KMS-11 (cell line): Measurements from ENCODE around the gene ZNF618.

ENCODE experiments used
- H2AFZ ChIP-seq: fragments of 200-600 bp; sonication (generic); 2 replicates; pipeline ENCODE4 v1.6.1; 2016; ENCODE audit warnings: antibody characterized with exemption, mixed run types, low read depth
- H3K27ac ChIP-seq: fragments of 200-600 bp; sonication (generic); 2 replicates; pipeline ENCODE4 v1.6.1; 2016; ENCODE audit warnings: mild to moderate bottlenecking, mixed run types
- H3K27me3 ChIP-seq: fragments of 200-600 bp; sonication (generic); 2 replicates; pipeline ENCODE4 v1.6.1; 2017; ENCODE audit warnings: mild to moderate bottlenecking, low read depth, mixed run types, moderate library complexity; ENCODE audit not compliant: insufficient read depth
- H3K36me3 ChIP-seq: fragments of 200-600 bp; sonication (generic); 2 replicates; pipeline ENCODE4 v1.6.1; 2017; ENCODE audit warnings: mild to moderate bottlenecking, mixed run types; ENCODE audit not compliant: insufficient read depth
- H3K4me1 ChIP-seq: fragments of 200-600 bp; sonication (generic); 2 replicates; pipeline ENCODE4 v1.6.1; 2016; ENCODE audit warnings: mild to moderate bottlenecking, low read depth, mixed run types; ENCODE audit not compliant: poor library complexity, severe bottlenecking
- H3K4me2 ChIP-seq: fragments of 200-600 bp; sonication (generic); 2 replicates; pipeline ENCODE4 v1.7.0; 2016; ENCODE audit warnings: mild to moderate bottlenecking, mixed run types
- H3K4me3 ChIP-seq: fragments of 200-600 bp; sonication (generic); IDR thresholded peaks from 2 replicates; pipeline ENCODE4 v1.6.1; 2017; ENCODE audit warnings: low read depth, low read length, mixed read lengths; ENCODE audit not compliant: insufficient read depth
- H3K79me2 ChIP-seq: fragments of 200-600 bp; sonication (generic); 2 replicates; pipeline ENCODE4 v1.6.1; 2016; ENCODE audit warnings: low read depth, mixed run types; ENCODE audit not compliant: insufficient read depth
- H3K9ac ChIP-seq: fragments of 200-600 bp; sonication (generic); 2 replicates; pipeline ENCODE4 v1.6.1; 2016; ENCODE audit warnings: mild to moderate bottlenecking, mixed run types
- H4K20me1 ChIP-seq: fragments of 200-600 bp; sonication (generic); 2 replicates; pipeline ENCODE4 v1.6.1; 2016; ENCODE audit warnings: mild to moderate bottlenecking, mixed run types; ENCODE audit not compliant: insufficient read depth
- TF ChIP-seq, protein P1 (sequence below): fragments of 200-600 bp; sonication (generic); conservative IDR thresholded peaks from 2 replicates; pipeline ENCODE4 v1.6.1; 2017; ENCODE audit warnings: low read depth, mild to moderate bottlenecking, antibody characterized with exemption, low read length, moderate library complexity, mixed read lengths

Gene ZNF618

DNA sequence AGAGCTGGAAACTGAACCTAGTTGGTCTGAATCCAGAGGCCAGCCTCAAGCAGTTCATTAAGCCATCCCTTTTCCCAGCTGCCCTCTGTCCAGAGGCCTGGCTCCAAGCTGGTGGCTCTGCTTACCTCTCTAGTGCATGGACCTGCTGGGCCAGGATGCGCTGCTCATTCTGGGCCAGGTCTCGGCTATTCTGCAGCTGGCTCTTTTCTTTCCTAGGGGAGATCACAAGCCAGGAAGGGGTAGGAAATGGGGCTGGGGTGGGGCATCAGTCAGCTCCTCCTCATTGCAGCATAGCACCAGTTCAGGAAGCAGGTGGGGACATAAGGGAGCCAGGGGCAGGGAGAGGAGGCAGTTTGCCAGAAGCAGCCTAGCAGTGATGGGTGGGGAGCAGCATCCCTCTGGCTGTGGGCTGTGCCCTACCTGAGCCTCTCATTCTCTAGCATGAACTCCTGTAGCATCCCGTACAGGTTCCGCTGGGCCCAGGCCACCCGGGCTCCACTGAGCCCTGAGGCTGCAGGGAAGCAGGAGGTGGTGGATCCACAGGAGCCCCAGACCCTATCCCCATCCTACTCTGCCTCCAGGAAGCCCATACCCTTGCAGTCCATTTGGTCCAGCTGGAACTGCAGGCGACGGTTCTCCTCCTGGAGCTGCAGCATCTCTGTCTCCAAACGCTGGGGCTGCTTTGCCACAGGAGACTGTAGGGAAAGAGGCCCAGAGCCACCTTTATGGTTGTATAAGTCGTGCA is 217.8 kb downstream of the ZNF618 start:
- no peak overlapping the region for H3K4me2 ChIP-seq
- no peak overlapping the region for H3K27ac ChIP-seq
- no peaks in the 10 kb centered on the region for H3K4me1 ChIP-seq
- no peaks in the 10 kb centered on the region for H3K79me2 ChIP-seq
- H3K27me3 ChIP-seq, result no peaks in the 10 kb centered on the region
- H4K20me1 ChIP-seq, result no peaks in the 10 kb centered on the region
- no peaks in the 10 kb centered on the region for H3K36me3 ChIP-seq
- H3K9ac ChIP-seq, result no peak overlapping the region
- H2AFZ ChIP-seq, result no peak overlapping the region
- TF ChIP-seq, protein P1, sequence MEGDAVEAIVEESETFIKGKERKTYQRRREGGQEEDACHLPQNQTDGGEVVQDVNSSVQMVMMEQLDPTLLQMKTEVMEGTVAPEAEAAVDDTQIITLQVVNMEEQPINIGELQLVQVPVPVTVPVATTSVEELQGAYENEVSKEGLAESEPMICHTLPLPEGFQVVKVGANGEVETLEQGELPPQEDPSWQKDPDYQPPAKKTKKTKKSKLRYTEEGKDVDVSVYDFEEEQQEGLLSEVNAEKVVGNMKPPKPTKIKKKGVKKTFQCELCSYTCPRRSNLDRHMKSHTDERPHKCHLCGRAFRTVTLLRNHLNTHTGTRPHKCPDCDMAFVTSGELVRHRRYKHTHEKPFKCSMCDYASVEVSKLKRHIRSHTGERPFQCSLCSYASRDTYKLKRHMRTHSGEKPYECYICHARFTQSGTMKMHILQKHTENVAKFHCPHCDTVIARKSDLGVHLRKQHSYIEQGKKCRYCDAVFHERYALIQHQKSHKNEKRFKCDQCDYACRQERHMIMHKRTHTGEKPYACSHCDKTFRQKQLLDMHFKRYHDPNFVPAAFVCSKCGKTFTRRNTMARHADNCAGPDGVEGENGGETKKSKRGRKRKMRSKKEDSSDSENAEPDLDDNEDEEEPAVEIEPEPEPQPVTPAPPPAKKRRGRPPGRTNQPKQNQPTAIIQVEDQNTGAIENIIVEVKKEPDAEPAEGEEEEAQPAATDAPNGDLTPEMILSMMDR, result no peak
- no peak overlapping the region for H3K4me3 ChIP-seq

DNA sequence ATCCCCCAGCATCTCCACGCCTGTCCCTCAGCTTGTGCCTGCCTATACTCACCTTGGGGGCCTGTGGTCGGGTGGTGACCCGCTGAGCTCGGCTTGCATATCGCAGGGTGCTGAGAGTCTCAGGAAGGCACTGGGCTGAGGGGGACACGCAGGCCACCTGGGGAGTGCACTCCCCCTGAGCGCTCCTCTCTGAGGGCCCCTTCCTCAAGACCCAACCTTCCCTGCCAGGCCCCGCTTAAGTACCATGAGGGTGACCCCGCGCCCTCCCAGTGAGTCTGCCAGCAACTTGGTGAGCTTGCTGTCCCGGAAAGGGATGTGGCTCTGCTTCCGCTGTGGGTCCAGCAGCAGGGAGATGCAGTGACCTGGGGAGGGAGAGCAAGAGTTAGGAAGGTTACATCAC is 218.9 kb downstream of the ZNF618 start:
- TF ChIP-seq, protein P1, result no peak
- H3K9ac ChIP-seq, result no peak overlapping the region
- no peak overlapping the region for H3K4me3 ChIP-seq
- no peak overlapping the region for H3K27ac ChIP-seq
- no peaks in the 10 kb centered on the region for H3K36me3 ChIP-seq
- H2AFZ ChIP-seq, result no peak overlapping the region
- no peak overlapping the region for H3K4me2 ChIP-seq
- no peaks in the 10 kb centered on the region for H3K27me3 ChIP-seq
- no peaks in the 10 kb centered on the region for H3K79me2 ChIP-seq
- no peaks in the 10 kb centered on the region for H3K4me1 ChIP-seq
- no peaks in the 10 kb centered on the region for H4K20me1 ChIP-seq

DNA sequence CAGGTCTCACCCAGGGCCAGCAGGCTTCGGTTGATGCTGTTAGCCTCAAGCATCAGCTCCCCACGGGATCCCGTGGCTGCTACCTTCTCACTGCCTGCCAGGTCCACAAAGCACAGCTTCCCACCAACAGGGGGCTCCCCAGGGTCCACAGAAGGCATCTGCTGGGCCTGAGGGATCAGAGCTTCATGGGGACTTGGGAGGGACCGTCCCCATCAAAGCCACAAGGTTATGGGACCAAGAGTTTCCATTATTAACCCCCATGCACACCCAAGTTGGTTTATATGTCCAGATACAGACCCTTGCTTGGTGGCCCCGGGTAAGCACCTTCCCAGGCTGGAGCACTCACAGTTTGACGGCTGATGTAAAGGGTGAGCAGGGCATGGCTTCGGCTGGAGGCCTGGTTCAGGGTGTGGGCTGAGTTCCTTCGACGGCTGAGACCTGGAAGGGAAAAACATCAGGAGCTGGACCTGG is 220.0 kb downstream of the ZNF618 start:
- Histone ChIP-seq H3K36me3 (no peaks in the 10 kb centered on the region), H3K27me3 (no peaks in the 10 kb centered on the region), H3K4me1 (no peaks in the 10 kb centered on the region), H4K20me1 (no peaks in the 10 kb centered on the region), H3K27ac (no peak overlapping the region), H3K4me2 (no peak overlapping the region), H3K79me2 (no peaks in the 10 kb centered on the region), H2AFZ (no peak overlapping the region), H3K4me3 (no peak overlapping the region), H3K9ac (no peak overlapping the region)
- TF ChIP-seq, protein P1, result no peak

DNA sequence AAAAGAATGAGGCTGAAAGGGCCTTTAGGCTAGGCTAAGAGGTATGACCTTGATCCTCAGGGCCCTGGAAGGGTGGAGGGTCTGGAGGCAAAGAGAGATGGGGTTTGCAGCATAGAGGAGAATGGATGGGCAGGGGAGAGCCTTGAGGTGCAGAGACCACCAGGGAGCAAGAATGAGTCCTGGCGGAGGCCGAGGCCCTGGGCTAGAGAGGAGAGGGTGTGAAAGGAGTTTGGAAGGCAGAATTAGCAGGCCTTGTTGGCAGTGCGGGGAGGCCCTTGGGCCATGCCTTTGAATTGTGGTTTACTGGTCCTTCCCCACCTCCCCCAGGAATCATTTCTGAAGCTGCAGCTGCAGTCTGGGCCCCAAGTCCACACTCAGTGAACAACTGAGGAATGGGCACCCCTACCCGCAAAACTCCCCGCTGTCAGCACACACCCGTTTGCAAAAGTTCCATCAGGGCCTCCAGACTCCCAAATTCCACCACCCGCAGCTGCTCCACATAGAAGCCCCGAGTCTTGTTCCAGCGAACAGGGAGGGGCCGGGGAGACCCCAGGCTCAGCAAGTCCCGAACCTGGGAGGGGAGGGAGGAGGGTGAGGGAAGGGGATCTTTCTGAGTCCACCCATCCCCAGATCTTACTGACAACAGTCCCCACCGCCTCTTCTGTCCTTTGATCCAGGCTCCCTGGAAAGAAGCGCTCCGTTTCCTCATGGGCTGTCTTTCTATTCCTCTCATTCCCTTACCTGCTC is 220.9 kb downstream of the ZNF618 start:
- H3K27me3 ChIP-seq, result no peaks in the 10 kb centered on the region
- no peak overlapping the region for H2AFZ ChIP-seq
- no peaks in the 10 kb centered on the region for H3K4me1 ChIP-seq
- no peak overlapping the region for H3K27ac ChIP-seq
- TF ChIP-seq, protein P1, result no peak
- no peak overlapping the region for H3K4me3 ChIP-seq
- no peak overlapping the region for H3K9ac ChIP-seq
- H3K79me2 ChIP-seq, result no peaks in the 10 kb centered on the region
- no peaks in the 10 kb centered on the region for H4K20me1 ChIP-seq
- H3K36me3 ChIP-seq, result no peaks in the 10 kb centered on the region
- H3K4me2 ChIP-seq, result no peak overlapping the region
